Fibroblast of villous mesenchyme (primary cell): ENCODE data around the gene SLC25A48. TPM values are rescaled to one million over a fixed set of nuclear protein-coding genes. Genes with fewer than 3 reads are reported as not detected.

Experiments
- DNase-seq: peaks from one replicate; pipeline ENCODE4 v3.0.0-alpha.2; 2010; ENCODE audit warnings: low read depth
- H3K4me3 ChIP-seq: 2 replicates; pipeline ENCODE4 v1.5.1; 2011; ENCODE audit warnings: low read depth, mild to moderate bottlenecking, low read length
- CTCF ChIP-seq: IDR thresholded peaks from 2 replicates; pipeline ENCODE4 v1.5.1; 2012; ENCODE audit warnings: low read depth, mild to moderate bottlenecking, low read length; ENCODE audit not compliant: insufficient read depth
- total RNA-seq: library from RNA; depleted of rRNA; stranded (reverse); fragments of >200 nt; gene quantifications from 2 replicates; pipeline ENCODE4 v1.2.3, GENCODE V29; 2012

Gene SLC25A48
- total RNA-seq, 1 donor: not detected

DNA sequence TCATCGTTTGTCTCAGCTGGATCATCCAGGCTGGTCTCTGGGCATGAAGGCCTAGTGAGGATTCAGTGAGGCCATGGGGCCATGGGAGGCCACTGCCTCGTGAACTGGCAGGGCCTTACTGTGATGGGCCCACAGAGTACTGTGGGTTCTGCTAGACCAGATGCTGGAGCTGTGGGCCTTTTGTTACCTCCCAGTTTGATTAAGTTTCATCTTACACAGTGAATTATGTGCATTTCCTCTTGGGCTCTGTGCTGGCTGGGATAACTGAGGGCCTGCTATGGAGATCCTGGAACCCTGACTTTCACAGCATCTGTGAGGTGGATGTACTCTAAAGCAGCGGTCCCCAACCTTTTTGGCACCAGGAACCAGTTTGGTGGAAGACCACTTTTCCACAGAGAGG, 19.7 kb upstream of the SLC25A48 start:
- no peak for DNase-seq
- H3K4me3 ChIP-seq: no peak overlapping the region
- TF ChIP-seq CTCF: no peak

DNA sequence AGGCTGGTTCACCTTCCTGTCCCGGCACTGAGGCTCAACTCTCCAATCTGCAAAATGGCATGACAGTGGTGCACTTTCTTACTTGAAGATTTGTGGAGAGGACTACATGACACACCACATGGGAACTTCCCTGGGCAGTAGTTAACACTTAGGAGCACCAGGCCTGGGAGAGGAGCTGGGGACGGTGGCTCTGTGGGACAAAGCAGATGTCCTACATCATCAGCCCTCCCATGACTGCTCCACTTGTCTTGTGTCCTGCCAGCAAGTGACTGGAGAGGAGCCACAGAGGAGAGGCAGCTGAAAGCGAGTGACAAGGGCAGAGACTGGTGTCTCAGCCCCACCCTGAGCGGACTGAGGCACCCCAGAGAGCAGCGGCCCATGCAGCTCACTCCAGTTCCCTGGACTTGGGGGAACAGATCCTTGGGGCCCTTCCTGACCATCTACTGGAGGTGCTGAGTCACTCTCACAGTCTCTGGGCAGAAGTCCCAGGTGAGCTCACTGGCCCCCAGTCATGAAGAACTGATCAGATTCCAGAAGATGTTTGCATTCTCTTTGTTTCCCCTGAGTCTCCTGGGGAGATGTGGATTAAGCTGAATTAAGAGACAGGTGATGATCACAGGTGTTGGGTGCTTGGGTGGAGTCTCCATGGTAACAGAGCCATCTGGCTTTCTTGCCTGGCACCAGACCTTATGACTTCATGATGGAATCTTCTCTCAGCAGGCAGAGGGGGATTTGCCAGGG, 13.2 kb upstream of the SLC25A48 start:
- H3K4me3 ChIP-seq: no peak overlapping the region
- TF ChIP-seq CTCF: no peak
- no peak for DNase-seq

DNA sequence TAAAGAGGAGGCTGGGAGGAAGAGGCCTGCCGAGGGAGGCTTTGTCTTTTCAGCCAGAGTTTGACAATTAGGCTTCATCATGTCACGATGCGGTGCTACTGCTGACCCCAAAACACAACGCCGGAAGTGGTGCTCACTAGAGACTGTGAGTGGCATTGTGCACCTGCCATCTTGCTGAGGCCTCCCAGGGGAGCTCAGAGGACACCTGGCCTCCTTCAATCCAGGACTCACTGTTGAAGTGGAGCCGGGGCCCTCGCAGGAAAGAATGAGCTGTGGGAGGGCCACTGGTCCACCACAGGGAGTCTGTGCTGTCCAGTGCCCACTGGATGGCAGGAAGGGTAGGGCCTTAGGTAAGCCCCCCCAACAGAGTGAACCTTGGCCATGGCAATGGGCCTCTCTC, 12.7 kb upstream of the SLC25A48 start:
- no peak for TF ChIP-seq CTCF
- no peak for DNase-seq
- no peak overlapping the region for H3K4me3 ChIP-seq

DNA sequence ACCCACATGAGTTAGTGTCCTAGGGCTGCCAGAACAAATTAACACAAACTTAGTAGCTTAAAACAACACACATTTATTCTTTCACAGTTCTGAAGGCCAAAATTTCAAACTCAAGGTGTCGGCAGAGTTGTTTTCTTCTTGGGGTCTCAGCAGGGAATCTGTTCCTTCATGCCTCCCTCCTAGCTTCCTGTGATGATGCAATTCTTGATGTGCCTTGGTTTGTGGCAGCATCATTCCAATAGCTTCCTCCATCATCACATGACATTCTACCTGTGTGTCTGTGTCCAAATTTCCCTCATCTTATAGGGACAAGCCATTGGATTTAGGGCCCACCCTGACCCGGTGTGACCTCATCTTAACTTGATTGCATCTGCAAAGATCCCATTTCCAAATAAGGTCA, 12.2 kb upstream of the SLC25A48 start:
- no peak for TF ChIP-seq CTCF
- DNase-seq: no peak
- H3K4me3 ChIP-seq: no peak overlapping the region

DNA sequence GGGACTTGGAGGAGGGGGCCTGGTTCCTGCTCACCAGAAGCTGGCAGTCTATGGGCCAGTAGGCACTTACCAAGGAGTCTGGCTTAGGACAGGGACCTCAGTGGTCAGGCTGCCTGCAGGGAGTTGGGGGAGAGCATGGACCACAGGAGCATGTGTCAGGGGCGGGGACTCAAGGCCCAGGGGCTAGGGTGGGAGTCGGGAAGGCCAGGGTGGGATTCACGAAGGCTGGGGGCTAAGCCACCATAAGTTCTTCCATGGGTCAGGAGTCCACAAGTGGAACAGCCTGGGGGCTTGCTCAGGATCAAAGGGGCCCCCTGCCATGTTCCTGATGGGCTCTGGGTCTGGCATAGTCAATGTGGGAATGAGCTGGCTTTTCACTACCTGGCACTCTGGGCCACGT, 11.5 kb upstream of the SLC25A48 start:
- TF ChIP-seq CTCF: no peak
- no peak overlapping the region for H3K4me3 ChIP-seq
- DNase-seq: no peak

DNA sequence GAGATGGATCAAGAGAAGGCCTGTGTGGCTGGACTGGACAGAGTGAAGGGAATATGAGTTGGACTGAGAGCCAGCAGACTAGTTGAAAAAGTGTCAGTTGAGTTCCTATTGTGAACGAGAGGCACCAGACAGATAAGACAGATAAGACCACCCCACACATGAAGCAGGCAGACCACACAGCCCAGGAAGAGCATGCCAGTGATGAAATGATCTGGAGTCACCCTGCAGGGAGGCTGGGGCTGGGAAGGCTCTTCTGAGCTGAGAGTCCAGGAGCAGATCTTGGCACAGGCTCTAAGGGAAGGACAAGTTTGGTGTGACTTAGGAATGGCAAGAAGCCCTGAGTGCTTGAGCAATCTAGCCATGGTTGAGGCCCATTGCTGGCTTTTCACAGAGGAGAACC, 10.6 kb upstream of the SLC25A48 start:
- no peak overlapping the region for H3K4me3 ChIP-seq
- no peak for TF ChIP-seq CTCF
- no peak for DNase-seq

DNA sequence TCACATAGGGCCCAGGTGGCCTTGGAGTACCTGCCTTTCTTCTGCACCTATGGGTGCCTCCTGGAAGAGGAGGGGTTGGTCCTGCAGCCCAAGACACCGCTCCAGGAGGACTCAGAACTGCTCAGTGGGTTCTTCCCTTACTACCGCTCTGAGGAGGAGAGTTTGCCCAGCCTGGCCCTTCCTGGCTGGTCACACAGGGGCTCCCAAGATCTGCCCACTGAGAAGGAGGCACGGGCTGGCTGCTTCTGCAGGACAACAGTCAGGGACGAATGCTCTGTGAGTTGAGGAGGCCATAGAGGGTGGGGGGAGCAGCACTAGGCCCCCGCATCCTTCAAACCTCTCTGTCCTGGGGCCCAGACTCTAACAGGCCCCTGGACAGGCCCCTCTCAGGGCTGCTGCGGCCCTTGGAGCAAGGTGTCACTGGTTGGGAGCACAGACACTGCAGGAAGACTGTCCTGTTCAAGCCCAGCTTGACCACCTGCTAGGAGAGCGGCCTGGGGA, 9.9 kb upstream of the SLC25A48 start:
- no peak for DNase-seq
- no peak overlapping the region for H3K4me3 ChIP-seq
- no peak for TF ChIP-seq CTCF
